Smooth muscle cell (in vitro differentiated cells): Measurements from ENCODE around the gene MBNL2. TPM values are rescaled to one million over a fixed set of nuclear protein-coding genes. Genes with fewer than 3 reads are reported as not detected.

Source experiments
- DNase-seq: peaks from one replicate; lab custom pipeline; 2025; ENCODE audit not compliant: unreplicated experiment; lab: John Stamatoyannopoulos, UW
- H2AFZ ChIP-seq: fragments of 200-600 bp; sonication (generic); 2 replicates; pipeline ENCODE4 v1.6.0; 2016; ENCODE audit warnings: antibody characterized with exemption, low read depth, mild to moderate bottlenecking
- H3F3A ChIP-seq: fragments of 200-600 bp; sonication (generic); 2 replicates; pipeline ENCODE4 v1.6.0; 2017; ENCODE audit warnings: antibody characterized with exemption, low read depth
- H3K27ac ChIP-seq: fragments of 200-600 bp; sonication (generic); 2 replicates; pipeline ENCODE4 v1.5.1; 2016; ENCODE audit warnings: low read depth, mild to moderate bottlenecking
- H3K27me3 ChIP-seq: fragments of 200-600 bp; sonication (generic); 2 replicates; pipeline ENCODE4 v1.6.1; 2016; ENCODE audit warnings: low read depth, mild to moderate bottlenecking
- H3K36me3 ChIP-seq: fragments of 200-600 bp; sonication (generic); 2 replicates; pipeline ENCODE4 v1.5.1; 2016; ENCODE audit warnings: low read depth
- H3K4me1 ChIP-seq: fragments of 200-600 bp; sonication (generic); 2 replicates; pipeline ENCODE4 v1.5.1; 2016; ENCODE audit warnings: low read depth
- H3K4me2 ChIP-seq: fragments of 200-600 bp; sonication (generic); 2 replicates; pipeline ENCODE4 v1.6.0; 2016; ENCODE audit warnings: mild to moderate bottlenecking
- H3K4me3 ChIP-seq: fragments of 200-600 bp; sonication (generic); 2 replicates; pipeline ENCODE4 v1.5.1; 2016; ENCODE audit warnings: mild to moderate bottlenecking
- H3K79me2 ChIP-seq: fragments of 200-600 bp; sonication (generic); 2 replicates; pipeline ENCODE4 v1.6.0; 2016; ENCODE audit warnings: low read depth, mild to moderate bottlenecking
- H3K9ac ChIP-seq: fragments of 200-600 bp; sonication (generic); 2 replicates; pipeline ENCODE4 v1.6.0; 2016; ENCODE audit warnings: low read depth
- H3K9me3 ChIP-seq: fragments of 200-600 bp; sonication (generic); replicated peaks from 2 replicates; pipeline ENCODE4 v1.5.1; 2016; ENCODE audit warnings: low read depth
- H4K20me1 ChIP-seq: fragments of 200-600 bp; sonication (generic); 2 replicates; pipeline ENCODE4 v1.6.0; 2016; ENCODE audit warnings: low read depth
- WGBS: methylation state at CpG from one replicate; pipeline ENCODE4 v1.1.7; 2016; ENCODE audit warnings: low lambda C conversion rate; 5-methylcytosine and 5-hydroxymethylcytosine counted together
- polyA plus RNA-seq: library from polyadenylated mRNA; unstranded; fragments of >200 nt; fragmentation: Nextera tagmentation; extraction: Ambion mirVana; gene quantifications from 2 replicates; pipeline ENCODE4 v1.2.1, GENCODE V29; 2016
- total RNA-seq: library from RNA; depleted of rRNA; stranded (reverse); fragments of >200 nt; gene quantifications from 2 replicates; pipeline ENCODE4 v1.2.3, GENCODE V29; 2014
- TF ChIP-seq, protein P1 (sequence below): fragments of 200-600 bp; sonication (generic); IDR thresholded peaks from 2 replicates; pipeline ENCODE4 v1.5.1; 2017; ENCODE audit warnings: borderline replicate concordance, mild to moderate bottlenecking, antibody characterized with exemption; ENCODE audit not compliant: insufficient read depth, poor library complexity, severe bottlenecking

The MBNL2 gene
- total and polyA plus RNA-seq, 2 experiments from 2014 or later: 33.7 to 120 TPM

DNA sequence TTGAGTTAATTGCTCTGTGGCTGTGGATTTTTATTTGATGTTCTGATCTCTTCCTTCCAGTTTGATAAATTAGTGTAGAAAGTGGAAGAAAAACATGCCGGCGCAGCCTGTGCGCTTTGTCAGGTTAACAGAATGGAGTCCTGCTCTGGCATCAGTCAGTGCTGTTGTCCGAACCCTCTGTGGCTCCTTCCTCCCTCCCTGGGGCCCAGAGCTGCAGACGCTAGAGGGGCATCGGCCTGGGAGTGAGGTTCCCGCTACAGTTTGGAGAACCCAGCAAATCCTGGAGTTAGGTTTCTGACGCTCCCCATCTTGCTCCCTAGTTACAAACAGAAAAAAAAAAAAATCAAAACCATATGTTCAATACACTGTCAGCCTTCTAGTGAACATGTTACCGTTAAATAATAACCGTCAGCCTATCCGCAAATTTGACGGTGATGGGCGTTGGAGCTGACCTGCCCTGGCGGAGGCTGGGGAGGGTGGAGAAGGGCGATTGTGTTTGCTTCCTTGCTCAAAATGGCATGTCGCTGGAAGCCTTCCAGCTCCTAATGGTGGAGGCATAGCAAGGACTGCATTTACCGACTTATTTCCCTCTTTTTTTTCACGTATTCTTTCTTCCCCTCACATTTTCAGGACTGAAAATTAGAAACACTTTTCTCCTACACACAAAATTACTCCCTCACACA is 13.6 kb downstream of the MBNL2 start:
- Histone ChIP-seq H2AFZ (no peak overlapping the region), H3K36me3 (no peaks in the 10 kb centered on the region), H3K9me3 (no peaks in the 10 kb centered on the region), H3K27me3 (no peaks in the 10 kb centered on the region), H3K27ac (no peak overlapping the region), H3F3A (no peaks in the 10 kb centered on the region), H3K4me3 (no peak overlapping the region), H3K79me2 (peaks cover 98% of the 10 kb centered on the region), H4K20me1 (peaks cover 98% of the 10 kb centered on the region), H3K9ac (no peak overlapping the region), H3K4me1 (peaks cover 4% of the 10 kb centered on the region), H3K4me2 (no peak overlapping the region)
- TF ChIP-seq, protein P1, sequence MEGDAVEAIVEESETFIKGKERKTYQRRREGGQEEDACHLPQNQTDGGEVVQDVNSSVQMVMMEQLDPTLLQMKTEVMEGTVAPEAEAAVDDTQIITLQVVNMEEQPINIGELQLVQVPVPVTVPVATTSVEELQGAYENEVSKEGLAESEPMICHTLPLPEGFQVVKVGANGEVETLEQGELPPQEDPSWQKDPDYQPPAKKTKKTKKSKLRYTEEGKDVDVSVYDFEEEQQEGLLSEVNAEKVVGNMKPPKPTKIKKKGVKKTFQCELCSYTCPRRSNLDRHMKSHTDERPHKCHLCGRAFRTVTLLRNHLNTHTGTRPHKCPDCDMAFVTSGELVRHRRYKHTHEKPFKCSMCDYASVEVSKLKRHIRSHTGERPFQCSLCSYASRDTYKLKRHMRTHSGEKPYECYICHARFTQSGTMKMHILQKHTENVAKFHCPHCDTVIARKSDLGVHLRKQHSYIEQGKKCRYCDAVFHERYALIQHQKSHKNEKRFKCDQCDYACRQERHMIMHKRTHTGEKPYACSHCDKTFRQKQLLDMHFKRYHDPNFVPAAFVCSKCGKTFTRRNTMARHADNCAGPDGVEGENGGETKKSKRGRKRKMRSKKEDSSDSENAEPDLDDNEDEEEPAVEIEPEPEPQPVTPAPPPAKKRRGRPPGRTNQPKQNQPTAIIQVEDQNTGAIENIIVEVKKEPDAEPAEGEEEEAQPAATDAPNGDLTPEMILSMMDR: no peak
- WGBS: 92% methylated on average over 18 of the region's 18 CpGs
- no peak for DNase-seq

- WGBS: 93% methylated on average over 1 of the region's 1 CpG
- Histone ChIP-seq H4K20me1 (peaks cover 98% of the 10 kb centered on the region), H3K79me2 (peaks cover 98% of the 10 kb centered on the region), H3K4me1 (peaks cover 4% of the 10 kb centered on the region), H3K9me3 (no peaks in the 10 kb centered on the region), H2AFZ (no peak overlapping the region), H3K27ac (no peak overlapping the region), H3K4me2 (no peak overlapping the region), H3K9ac (no peak overlapping the region), H3K4me3 (no peak overlapping the region), H3F3A (no peaks in the 10 kb centered on the region), H3K36me3 (no peaks in the 10 kb centered on the region), H3K27me3 (no peaks in the 10 kb centered on the region)
- TF ChIP-seq, protein P1: no peak
- no peak for DNase-seq
Observed at GRCh38 chr13:97237388-97237787, 15.3 kb downstream of the MBNL2 start.

DNA sequence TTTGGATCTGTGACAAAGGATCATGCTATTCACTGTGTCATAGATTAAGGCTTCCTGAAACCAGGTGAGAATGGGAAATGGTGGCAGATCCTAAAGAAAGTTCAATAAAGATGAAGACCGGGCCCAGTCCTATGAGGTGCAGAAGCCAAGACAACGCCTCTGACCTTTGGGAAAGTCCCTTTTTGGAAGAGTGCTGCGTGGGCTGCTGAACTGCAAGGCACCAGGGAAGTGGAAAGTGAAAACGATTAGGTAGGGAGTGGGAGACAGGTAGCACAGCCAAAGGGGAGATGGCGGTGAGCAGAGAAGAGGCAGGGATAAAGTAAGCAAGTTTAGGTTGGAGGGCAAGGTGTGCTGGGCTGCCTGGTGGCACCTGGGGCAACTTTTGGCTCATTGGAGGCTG is 16.3 kb downstream of the MBNL2 start:
- TF ChIP-seq, protein P1: no peak
- DNase-seq: no peak
- Histone ChIP-seq H3K9ac (no peak overlapping the region), H3F3A (no peaks in the 10 kb centered on the region), H3K4me2 (no peak overlapping the region), H3K27me3 (no peaks in the 10 kb centered on the region), H3K9me3 (no peaks in the 10 kb centered on the region), H2AFZ (no peak overlapping the region), H3K36me3 (no peaks in the 10 kb centered on the region), H3K27ac (no peak overlapping the region), H3K79me2 (peaks cover 92% of the 10 kb centered on the region), H4K20me1 (peaks cover 100% of the 10 kb centered on the region), H3K4me3 (no peak overlapping the region), H3K4me1 (peaks cover 3% of the 10 kb centered on the region)
- WGBS: 94% methylated on average over 5 of the region's 5 CpGs

GRCh38 chr13:97238883-97239282 is 16.8 kb downstream of the MBNL2 start:
- H3K4me2 ChIP-seq: no peak overlapping the region
- no peaks in the 10 kb centered on the region for H3K36me3 ChIP-seq
- H2AFZ ChIP-seq: no peak overlapping the region
- TF ChIP-seq, protein P1: no peak
- peaks cover 92% of the 10 kb centered on the region for H3K79me2 ChIP-seq
- no peak overlapping the region for H3K9ac ChIP-seq
- H3F3A ChIP-seq: no peaks in the 10 kb centered on the region
- no peaks in the 10 kb centered on the region for H3K27me3 ChIP-seq
- no peaks in the 10 kb centered on the region for H3K4me1 ChIP-seq
- H4K20me1 ChIP-seq: peaks cover 100% of the 10 kb centered on the region
- 96% methylated on average over 4 of the region's 4 CpGs for WGBS
- H3K9me3 ChIP-seq: no peaks in the 10 kb centered on the region
- H3K27ac ChIP-seq: no peak overlapping the region
- DNase-seq: no peak
- no peak overlapping the region for H3K4me3 ChIP-seq
